Measurements from ENCODE around the gene HOXD10. TPM values are rescaled to one million over a fixed set of nuclear protein-coding genes. Genes with fewer than 3 reads are reported as not detected.
A peak's percentile ranks its signal among the peaks of the same experiment; 100 is the strongest.

Gene HOXD10
- total RNA-seq, 1 donor from 2014 or later, result 4.0 TPM

GRCh38 chr2:176161825-176162626, 45.4 kb downstream of the HOXD10 start:
- DNase-seq (ENCODE audit: low read depth in 2 of 2), result peak in 1 of 2 donors; percentile 17

GRCh38 chr2:176162911-176163671, 46.5 kb downstream of the HOXD10 start:
- no peak for DNase-seq (ENCODE audit: low read depth in 2 of 2)

GRCh38 chr2:176163672-176164056, 47.1 kb downstream of the HOXD10 start:
- no peak for DNase-seq (ENCODE audit: low read depth in 2 of 2)

- DNase-seq (ENCODE audit: low read depth in 2 of 2), result no peak
Measured at GRCh38 chr2:176164201-176164600, 47.6 kb downstream of the HOXD10 start.

- DNase-seq (ENCODE audit: low read depth in 2 of 2), result peak in 1 of 2 donors; percentile 19
Measured at GRCh38 chr2:176164611-176165369, 48.2 kb downstream of the HOXD10 start.

- DNase-seq (ENCODE audit: low read depth in 2 of 2), result no peak
Measured at GRCh38 chr2:176165370-176166050, 48.9 kb downstream of the HOXD10 start.

- no peak for DNase-seq (ENCODE audit: low read depth in 2 of 2)
Measured at GRCh38 chr2:176166272-176166671, 49.7 kb downstream of the HOXD10 start.

GRCh38 chr2:176167398-176167797, 50.8 kb downstream of the HOXD10 start:
- DNase-seq (ENCODE audit: low read depth in 2 of 2), result no peak

GRCh38 chr2:176169181-176169580, 52.6 kb downstream of the HOXD10 start:
- DNase-seq (ENCODE audit: low read depth in 2 of 2), result no peak

Other genes with a start within 250 kb of the HOXD10 start
- 5.2 and 5.8 TPM in 2 replicates for gene LNPK, start 114.5 kb upstream of the HOXD10 start, total RNA-seq
- not detected in 2 replicates for gene EVX2, start 32.8 kb upstream of the HOXD10 start, total RNA-seq
- gene HOXD13, start 24.1 kb upstream of the HOXD10 start, total RNA-seq, result not detected in 2 replicates
- not detected in 2 replicates for gene HOXD12, start 17.0 kb upstream of the HOXD10 start, total RNA-seq
- not detected in 2 replicates for gene HOXD11, start 9.5 kb upstream of the HOXD10 start, total RNA-seq
- 15.3 and 23.8 TPM in 2 replicates for gene HOXD9, start 5.9 kb downstream of the HOXD10 start, total RNA-seq
- gene HOXD8, start 12.9 kb downstream of the HOXD10 start, total RNA-seq, result 15.5 and 27.4 TPM in 2 replicates
- gene HOXD4, start 34.8 kb downstream of the HOXD10 start, total RNA-seq, result 1.3 and 4.4 TPM in 2 replicates
- 6.5 and 15.9 TPM in 2 replicates for gene HOXD3, start 40.5 kb downstream of the HOXD10 start, total RNA-seq
- 6.1 and 6.7 TPM in 2 replicates for gene HOXD1, start 71.9 kb downstream of the HOXD10 start, total RNA-seq
- 24.4 and 31.7 TPM in 2 replicates for gene MTX2, start 152.7 kb downstream of the HOXD10 start, total RNA-seq